ENCODE data around the gene ALOX12B. TPM values are rescaled to one million over a fixed set of nuclear protein-coding genes. Genes with fewer than 3 reads are reported as not detected.
A peak's percentile ranks its signal among the peaks of the same experiment; 100 is the strongest.

ALOX12B gene
- total and polyA plus RNA-seq, 2 donors (not counting 3 experiments of a cell fraction or from before 2014, with no cell fraction given), result not detected

GRCh38 chr17:8101721-8102120 lies 14.2 kb upstream of the ALOX12B start:
- Histone ChIP-seq H3K27me3 (ENCODE audit: control insufficient read depth in 2 of 2, insufficient read depth in 2 of 2, low read length in 2 of 2) (peaks cover 0 to 5% of the 10 kb centered on the region in 2 experiments), H3K4me2 (ENCODE audit: insufficient read depth, low read length) (no peak overlapping the region), H3K4me1 (ENCODE audit: control insufficient read depth, extremely low read depth, insufficient read depth, low read length) (no peaks in the 10 kb centered on the region), H3K9me1 (replicated peaks; ENCODE audit: control insufficient read depth, extremely low read depth, insufficient read depth, low read length) (no peaks in the 10 kb centered on the region), H3K9ac (replicated peaks; ENCODE audit: extremely low read depth, insufficient read depth, low read length) (no peak overlapping the region), H3K79me2 (ENCODE audit: control insufficient read depth, insufficient read depth, low read length) (no peaks in the 10 kb centered on the region), H3K36me3 (ENCODE audit: control insufficient read depth in 2 of 2, extremely low read depth in 1 of 2, insufficient read depth in 2 of 2, low read length in 2 of 2) (no peaks in the 10 kb centered on the region), H2AFZ (ENCODE audit: low read depth, low read length) (no peak overlapping the region), H4K20me1 (replicated peaks; ENCODE audit: control insufficient read depth, extremely low read depth, insufficient read depth, low read length) (no peaks in the 10 kb centered on the region), H3K4me3 (replicated peaks in 1 of 3; ENCODE audit: insufficient read depth in 1 of 3, low read depth in 1 of 3, low read length in 3 of 3) (no peak overlapping the region), H3K9me3 (replicated peaks; ENCODE audit: control insufficient read depth, insufficient read depth, low read length) (no peaks in the 10 kb centered on the region), H3K27ac (ENCODE audit: insufficient read depth, low read depth, low read length) (no peak overlapping the region)
- dilution Hi-C loops (cut with MboI; ENCODE audit: extremely low pct_ligation_motif_present, low sequenced_read_pairs) (no loop called here), intact Hi-C loops (cut with micrococcal nuclease) (no loop called here)
- ChIA-PET CTCF (interaction anchor here (0.6 to 13.7 kb wide), 7 partner anchors 9 to 42 kb away, joined by 3 to 191 read pairs (median 8); no protein-coding TSS in a partner anchor), POLR2A (no interaction called here)
- FAIRE-seq (no peak), DNase-seq (ENCODE audit: low read depth, low spot score) (no peak)
- no peak for TF ChIP-seq CTCF (IDR thresholded peaks at IDR 0.05; ENCODE audit: extremely low read depth in 1 of 2, insufficient read depth in 1 of 2, low read depth in 1 of 2, low read length in 2 of 2)
- no peak for TF ChIP-seq EZH2 (IDR thresholded peaks at IDR 0.05; ENCODE audit: borderline replicate concordance, low read depth, low read length, severe bottlenecking)
- TF ChIP-seq JUN (IDR thresholded peaks at IDR 0.05; ENCODE audit: borderline replicate concordance, insufficient read depth, insufficient read length, low read depth), result no peak
- no peak for TF ChIP-seq MYC (IDR thresholded peaks at IDR 0.05; ENCODE audit: low read depth, low read length)
- no peak for TF ChIP-seq POLR2A (IDR thresholded peaks at IDR 0.05; ENCODE audit: low read depth, low read length)
- TF ChIP-seq POLR2AphosphoS5 (IDR thresholded peaks at IDR 0.05; ENCODE audit: insufficient read depth, low read depth, low read length), result no peak
- BruUV-seq (replicated peaks), result no TSS peak

- BruUV-seq (replicated peaks), result no TSS peak
- Histone ChIP-seq H3K4me1 (ENCODE audit: control insufficient read depth, extremely low read depth, insufficient read depth, low read length) (no peaks in the 10 kb centered on the region), H3K9me3 (replicated peaks; ENCODE audit: control insufficient read depth, insufficient read depth, low read length) (no peaks in the 10 kb centered on the region), H3K27ac (ENCODE audit: insufficient read depth, low read depth, low read length) (no peak overlapping the region), H4K20me1 (replicated peaks; ENCODE audit: control insufficient read depth, extremely low read depth, insufficient read depth, low read length) (no peaks in the 10 kb centered on the region), H3K4me2 (ENCODE audit: insufficient read depth, low read length) (no peak overlapping the region), H3K9ac (replicated peaks; ENCODE audit: extremely low read depth, insufficient read depth, low read length) (no peak overlapping the region), H3K79me2 (ENCODE audit: control insufficient read depth, insufficient read depth, low read length) (no peaks in the 10 kb centered on the region), H3K9me1 (replicated peaks; ENCODE audit: control insufficient read depth, extremely low read depth, insufficient read depth, low read length) (no peaks in the 10 kb centered on the region), H3K36me3 (ENCODE audit: control insufficient read depth in 2 of 2, extremely low read depth in 1 of 2, insufficient read depth in 2 of 2, low read length in 2 of 2) (no peaks in the 10 kb centered on the region), H3K27me3 (ENCODE audit: control insufficient read depth in 2 of 2, insufficient read depth in 2 of 2, low read length in 2 of 2) (peaks cover 0 to 11% of the 10 kb centered on the region in 2 experiments), H3K4me3 (replicated peaks in 1 of 3; ENCODE audit: insufficient read depth in 1 of 3, low read depth in 1 of 3, low read length in 3 of 3) (no peak overlapping the region), H2AFZ (ENCODE audit: low read depth, low read length) (no peak overlapping the region)
- intact Hi-C loops (cut with micrococcal nuclease) (no loop called here), dilution Hi-C loops (cut with MboI; ENCODE audit: extremely low pct_ligation_motif_present, low sequenced_read_pairs) (no loop called here)
- POLR2A ChIA-PET, result no interaction called here
- FAIRE-seq (peak; percentile 8), DNase-seq (ENCODE audit: low read depth, low spot score) (no peak)
- CTCF ChIA-PET, result interaction anchor here (1.8 to 13.7 kb wide), 6 partner anchors 8 to 41 kb away, joined by 6 to 191 read pairs (median 15); no protein-coding TSS in a partner anchor
- TF ChIP-seq POLR2A (IDR thresholded peaks at IDR 0.05; ENCODE audit: low read depth, low read length) (no peak), EZH2 (IDR thresholded peaks at IDR 0.05; ENCODE audit: borderline replicate concordance, low read depth, low read length, severe bottlenecking) (no peak), JUN (IDR thresholded peaks at IDR 0.05; ENCODE audit: borderline replicate concordance, insufficient read depth, insufficient read length, low read depth) (no peak), POLR2AphosphoS5 (IDR thresholded peaks at IDR 0.05; ENCODE audit: insufficient read depth, low read depth, low read length) (no peak), FOS (IDR thresholded peaks at IDR 0.05; ENCODE audit: borderline replicate concordance, insufficient read depth, low read length) (no peak), MAX (IDR thresholded peaks at IDR 0.05; ENCODE audit: insufficient read depth, insufficient read length) (no peak), CTCF (IDR thresholded peaks at IDR 0.05; ENCODE audit: extremely low read depth in 1 of 2, insufficient read depth in 1 of 2, low read depth in 1 of 2, low read length in 2 of 2) (no peak), GATA2 (IDR thresholded peaks at IDR 0.05; ENCODE audit: insufficient read depth, insufficient read length, low read depth, low read length) (no peak), MYC (IDR thresholded peaks at IDR 0.05; ENCODE audit: low read depth, low read length) (no peak)
These were observed 13.2 kb upstream of the ALOX12B start for GRCh38 chr17:8100763-8101162.
